Stimulated activated CD4-positive, alpha-beta T cell treated with anti-CD3 and anti-CD28 coated beads, Interleukin-1b, Interleukin-23, amount 100 ng/mL, for 48 hours (primary cell): ENCODE data around the gene TMEM150A.
"Not testable (repeated sequence)": the region's sequence is repeated elsewhere in the genome, so short reads cannot be mapped to it uniquely, and the experiment has no call there.

Experiments
- DNase-seq: peaks from one replicate; pipeline ENCODE4 v3.0.0-alpha.2; 2020

Gene TMEM150A

GRCh38 chr2:85611705-85612587 is 9.4 kb upstream of the TMEM150A start, which contains the start of gene C2orf68:
Gene C2orf68, minus strand, starts transcription at chr2:85612066. Its CDS starts 82 bp downstream, at chr2:85611984.
- peak; percentile 90 for DNase-seq

- DNase-seq = no peak
Observed at GRCh38 chr2:85611217-85611704, 8.8 kb upstream of the TMEM150A start.

- DNase-seq = no peak
Observed at GRCh38 chr2:85607268-85608215, 5.0 kb upstream of the TMEM150A start.

GRCh38 chr2:85606116-85606455 is 3.6 kb upstream of the TMEM150A start:
- no peak for DNase-seq

DNA sequence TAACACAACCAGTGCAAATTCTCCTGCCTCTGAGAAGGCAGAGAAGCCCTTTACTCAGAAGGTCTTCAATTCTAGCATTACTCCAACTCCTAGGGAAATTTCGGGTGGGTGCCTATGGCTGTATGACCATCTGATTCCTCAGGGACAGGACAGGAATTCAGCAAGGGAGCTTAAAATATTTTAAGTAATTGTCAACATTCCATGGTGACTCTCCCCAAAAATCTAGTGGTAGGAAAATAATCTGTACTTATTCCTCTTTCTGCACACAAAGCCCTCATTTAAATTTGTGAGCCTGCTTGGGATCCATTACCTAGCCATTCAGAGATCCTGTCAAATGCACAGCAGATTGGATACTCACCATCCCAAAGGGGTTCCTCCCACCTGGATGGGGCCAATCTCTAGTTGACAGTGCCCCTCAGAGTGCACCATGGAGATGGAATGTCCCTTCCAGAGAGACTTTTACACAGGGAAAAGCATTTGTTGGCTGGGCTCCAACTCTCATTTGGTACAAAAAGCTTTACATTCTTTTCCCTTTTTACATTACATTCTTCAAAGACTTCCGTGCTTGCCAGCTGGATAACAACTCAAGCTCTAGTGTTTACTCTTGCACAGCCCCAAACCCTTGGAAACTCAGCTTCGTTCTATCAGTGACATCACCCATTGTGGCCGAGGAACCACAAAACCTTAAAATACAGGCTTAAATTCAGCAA is 3.1 kb upstream of the TMEM150A start:
- no peak for DNase-seq

DNA sequence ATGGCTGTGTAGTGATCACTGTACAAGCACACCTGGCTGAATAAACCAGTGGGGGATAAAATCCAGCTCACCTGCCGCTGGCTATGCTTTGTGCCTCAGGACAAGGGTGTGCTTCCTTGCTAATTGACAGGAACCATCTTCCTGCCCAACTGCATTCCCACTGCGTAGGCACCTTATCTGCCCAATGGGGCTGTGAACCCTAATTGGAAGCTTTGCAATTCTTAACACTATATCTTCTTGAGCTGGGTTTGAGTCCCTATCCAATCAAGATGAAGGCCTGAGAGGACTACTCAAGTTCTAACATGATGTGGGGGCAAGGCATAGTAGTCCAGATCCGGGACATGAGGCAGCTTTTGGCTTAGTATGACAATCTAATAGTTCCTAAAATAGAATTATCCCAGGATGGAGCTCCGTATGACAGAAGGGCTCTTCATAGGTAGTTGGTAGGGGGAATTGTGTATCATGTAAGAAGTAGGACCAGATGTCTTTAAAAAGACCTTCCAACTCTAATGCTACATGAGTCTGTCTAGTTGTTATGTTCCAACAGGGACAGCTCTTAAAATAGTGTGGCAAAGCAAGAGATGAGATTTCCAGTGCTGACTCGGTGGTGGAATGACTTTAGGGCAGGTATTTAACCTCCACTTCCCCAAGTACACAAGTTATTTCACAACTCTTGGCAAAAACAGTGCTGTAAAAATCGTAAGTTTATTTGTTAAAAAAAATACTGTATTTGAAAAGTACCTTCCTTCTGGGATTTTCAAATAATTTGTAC is 2.3 kb upstream of the TMEM150A start:
- no peak for DNase-seq

DNA sequence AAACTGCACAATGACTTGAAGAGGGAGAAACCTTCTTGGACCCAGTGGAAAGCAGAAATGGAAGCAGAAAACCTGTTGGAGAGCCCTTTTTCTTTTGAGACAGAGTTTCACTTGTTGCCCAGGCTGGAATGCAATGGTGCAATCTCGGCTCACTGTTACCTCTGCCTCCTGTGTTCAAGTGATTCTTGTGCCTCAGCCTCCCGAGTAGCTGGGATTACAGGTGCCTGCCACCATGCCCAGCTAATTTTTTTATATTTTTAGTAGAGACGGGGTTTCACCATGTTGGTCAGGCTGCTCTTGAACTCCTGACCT is 1.6 kb upstream of the TMEM150A start:
- not testable (repeated sequence) for DNase-seq

- DNase-seq = no peak
Observed at GRCh38 chr2:85601771-85602475, 575 bp downstream of the TMEM150A start.

DNA sequence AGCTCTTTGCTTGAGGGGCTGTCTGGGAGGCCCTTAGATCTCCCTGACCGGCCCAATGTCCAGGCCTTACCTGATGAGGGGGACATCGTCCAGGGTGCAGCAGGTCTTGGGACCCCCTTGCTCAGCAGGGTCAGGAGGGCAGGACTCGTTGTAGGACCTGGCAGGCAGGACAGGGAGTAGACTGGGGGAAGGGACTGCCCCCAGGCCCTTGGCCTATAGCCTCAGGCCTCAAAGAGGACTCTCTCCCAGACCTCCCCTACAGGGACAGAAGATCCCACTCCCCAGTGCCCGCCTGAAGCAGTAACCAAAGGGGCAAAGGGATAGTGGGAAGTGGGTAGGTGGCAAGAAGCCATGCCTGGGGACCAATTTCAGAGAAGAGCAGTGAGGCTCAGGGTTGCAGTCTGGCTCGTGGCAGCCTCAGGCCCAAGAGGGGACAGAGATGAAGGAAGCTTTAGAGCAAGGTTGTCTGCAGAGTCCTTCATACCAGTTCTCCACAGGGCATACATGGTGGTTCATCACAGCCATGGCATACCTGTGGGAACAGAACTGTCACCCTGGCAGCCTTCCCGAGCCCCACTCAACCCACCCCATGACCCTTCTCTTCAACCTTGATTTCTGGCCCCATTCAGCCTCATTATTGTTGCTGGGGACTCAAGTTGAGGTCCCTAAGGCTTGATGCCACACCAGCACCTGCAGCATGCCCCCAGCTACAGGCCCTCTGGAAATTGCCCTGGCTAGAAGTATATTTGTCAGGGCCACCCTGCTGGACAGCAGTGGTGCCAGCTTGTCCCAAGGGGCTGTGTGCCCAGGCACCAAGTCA is 1.3 kb downstream of the TMEM150A start:
- DNase-seq = no peak

GRCh38 chr2:85600235-85600575 is 2.3 kb downstream of the TMEM150A start:
- no peak for DNase-seq

GRCh38 chr2:85599468-85600234 is 2.8 kb downstream of the TMEM150A start:
- DNase-seq = no peak

DNA sequence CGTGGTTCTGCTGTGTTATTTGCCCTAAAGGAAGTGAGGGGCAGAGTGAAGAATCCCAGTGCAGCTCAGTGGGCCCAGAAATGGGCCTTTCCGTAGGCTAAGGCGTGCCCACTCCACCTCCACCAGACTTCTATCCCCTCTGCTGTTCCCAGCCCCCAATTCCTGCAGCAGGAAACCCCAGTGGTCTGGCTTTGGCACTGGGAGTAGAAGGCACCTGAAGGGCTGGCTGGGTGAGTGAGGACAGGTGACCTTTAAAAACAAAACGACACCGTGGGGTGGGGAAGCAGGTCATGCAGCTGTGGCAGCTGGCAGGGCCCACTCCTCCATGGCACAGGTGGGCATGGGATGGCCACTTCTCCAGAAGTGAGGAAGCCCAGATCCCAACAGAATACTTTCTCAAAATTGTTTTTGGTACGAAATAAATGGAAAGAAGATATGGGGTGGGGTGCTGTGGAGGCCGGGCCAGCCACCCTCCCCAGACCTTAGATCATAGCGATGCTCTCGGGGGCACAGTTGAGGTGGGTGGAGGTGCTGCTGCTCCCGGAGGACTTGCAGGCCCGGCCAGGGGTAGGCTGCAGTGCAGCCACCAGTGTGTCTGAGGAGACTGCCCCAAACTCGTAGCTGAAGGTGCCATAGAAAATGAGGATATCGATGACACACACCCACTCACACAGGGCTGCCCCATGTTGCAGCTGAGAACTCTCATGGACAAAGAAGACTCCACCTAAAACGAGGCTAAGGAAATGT is 3.7 kb downstream of the TMEM150A start:
- DNase-seq = no peak

GRCh38 chr2:85597241-85597640 is 5.3 kb downstream of the TMEM150A start:
- DNase-seq = no peak

GRCh38 chr2:85596486-85597143 is 5.9 kb downstream of the TMEM150A start:
- no peak for DNase-seq

DNA sequence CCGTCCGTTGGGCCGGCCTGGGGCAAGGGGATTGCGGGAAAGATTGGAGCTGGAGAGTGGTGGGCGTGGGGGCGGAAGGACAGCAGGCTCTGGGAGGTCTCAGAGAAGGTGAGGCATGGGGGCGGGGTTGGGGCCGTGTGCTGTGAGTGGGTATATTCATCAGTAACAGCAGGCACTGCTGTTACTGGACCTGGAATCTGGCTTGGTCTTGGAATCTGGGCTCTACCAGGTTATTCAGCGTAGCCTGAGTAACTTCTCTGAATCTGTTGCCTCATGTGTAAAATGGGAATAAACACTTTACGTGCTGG is 6.5 kb downstream of the TMEM150A start:
- DNase-seq = no peak

GRCh38 chr2:85595301-85596025 is 7.0 kb downstream of the TMEM150A start, which contains the start of gene RNF181:
Gene RNF181, plus strand, starts transcription at chr2:85595745. Its CDS starts 19 bp downstream, at chr2:85595764.
- DNase-seq = peak; percentile 92

GRCh38 chr2:85594715-85595300 is 7.7 kb downstream of the TMEM150A start:
- DNase-seq = no peak

- DNase-seq = no peak
Observed at GRCh38 chr2:85593023-85593422, 9.5 kb downstream of the TMEM150A start.
